ENCODE data around the gene BMPER.

BMPER gene

DNA sequence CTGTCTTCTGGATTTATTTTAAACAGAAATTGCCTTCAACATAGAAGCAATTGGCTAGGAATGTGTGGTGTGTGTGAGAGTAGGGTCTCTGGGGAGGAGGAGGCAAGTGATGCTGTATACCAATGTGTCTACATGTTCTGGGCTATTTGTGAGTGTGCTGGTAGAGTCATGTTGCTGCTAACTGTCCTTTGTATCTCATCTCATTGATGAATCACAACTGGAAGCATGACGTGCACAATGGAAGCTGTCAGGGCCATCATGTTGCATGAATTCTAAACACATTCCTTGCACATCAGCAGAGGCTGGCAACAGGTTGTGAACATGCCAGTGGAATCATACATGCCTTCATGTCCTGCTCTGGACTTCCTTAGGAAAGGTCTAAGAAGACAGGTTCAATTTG, 199.7 kb downstream of the BMPER start:
- TF ChIP-seq SIN3A (IDR thresholded peaks at IDR 0.05; ENCODE audit: borderline replicate concordance, insufficient read depth, low read length): no peak
- TF ChIP-seq FOXP2 (optimal IDR thresholded peaks at IDR 0.05; ENCODE audit: borderline replicate concordance, extremely low read depth, extremely low read length, insufficient read depth): no peak
- no peak for TF ChIP-seq TAF1 (IDR thresholded peaks at IDR 0.05; ENCODE audit: borderline replicate concordance, insufficient read depth, low read length)
- TF ChIP-seq, protein P1, sequence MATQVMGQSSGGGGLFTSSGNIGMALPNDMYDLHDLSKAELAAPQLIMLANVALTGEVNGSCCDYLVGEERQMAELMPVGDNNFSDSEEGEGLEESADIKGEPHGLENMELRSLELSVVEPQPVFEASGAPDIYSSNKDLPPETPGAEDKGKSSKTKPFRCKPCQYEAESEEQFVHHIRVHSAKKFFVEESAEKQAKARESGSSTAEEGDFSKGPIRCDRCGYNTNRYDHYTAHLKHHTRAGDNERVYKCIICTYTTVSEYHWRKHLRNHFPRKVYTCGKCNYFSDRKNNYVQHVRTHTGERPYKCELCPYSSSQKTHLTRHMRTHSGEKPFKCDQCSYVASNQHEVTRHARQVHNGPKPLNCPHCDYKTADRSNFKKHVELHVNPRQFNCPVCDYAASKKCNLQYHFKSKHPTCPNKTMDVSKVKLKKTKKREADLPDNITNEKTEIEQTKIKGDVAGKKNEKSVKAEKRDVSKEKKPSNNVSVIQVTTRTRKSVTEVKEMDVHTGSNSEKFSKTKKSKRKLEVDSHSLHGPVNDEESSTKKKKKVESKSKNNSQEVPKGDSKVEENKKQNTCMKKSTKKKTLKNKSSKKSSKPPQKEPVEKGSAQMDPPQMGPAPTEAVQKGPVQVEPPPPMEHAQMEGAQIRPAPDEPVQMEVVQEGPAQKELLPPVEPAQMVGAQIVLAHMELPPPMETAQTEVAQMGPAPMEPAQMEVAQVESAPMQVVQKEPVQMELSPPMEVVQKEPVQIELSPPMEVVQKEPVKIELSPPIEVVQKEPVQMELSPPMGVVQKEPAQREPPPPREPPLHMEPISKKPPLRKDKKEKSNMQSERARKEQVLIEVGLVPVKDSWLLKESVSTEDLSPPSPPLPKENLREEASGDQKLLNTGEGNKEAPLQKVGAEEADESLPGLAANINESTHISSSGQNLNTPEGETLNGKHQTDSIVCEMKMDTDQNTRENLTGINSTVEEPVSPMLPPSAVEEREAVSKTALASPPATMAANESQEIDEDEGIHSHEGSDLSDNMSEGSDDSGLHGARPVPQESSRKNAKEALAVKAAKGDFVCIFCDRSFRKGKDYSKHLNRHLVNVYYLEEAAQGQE (IDR thresholded peaks at IDR 0.05; ENCODE audit: insufficient read depth in 1 of 2, low read depth in 2 of 2, low read length in 2 of 2): no peak
- no peak for TF ChIP-seq POLR2AphosphoS5 (IDR thresholded peaks at IDR 0.05; ENCODE audit: low read depth, low read length)

DNA sequence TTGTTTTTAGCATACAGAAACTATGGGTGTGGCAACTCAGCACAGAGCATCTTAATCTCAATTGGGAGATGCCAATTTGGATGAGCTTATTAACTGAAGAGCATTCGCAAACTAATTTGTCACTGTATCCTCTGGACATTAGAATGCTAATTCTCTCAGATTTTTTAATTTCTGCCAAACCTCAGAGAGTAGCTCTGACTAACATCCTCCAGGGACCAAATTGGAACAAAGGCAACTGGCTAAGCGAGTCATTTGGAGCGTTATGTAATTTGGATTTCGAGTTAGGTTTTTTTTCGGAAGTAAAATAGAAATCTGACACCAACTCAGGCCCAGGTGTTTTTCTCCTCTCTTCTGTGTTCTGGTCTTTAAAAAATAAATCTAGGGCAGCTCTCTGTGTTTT, 201.9 kb downstream of the BMPER start:
- TF ChIP-seq SIN3A (IDR thresholded peaks at IDR 0.05; ENCODE audit: borderline replicate concordance, insufficient read depth, low read length) (no peak), TAF1 (IDR thresholded peaks at IDR 0.05; ENCODE audit: borderline replicate concordance, insufficient read depth, low read length) (no peak), POLR2AphosphoS5 (IDR thresholded peaks at IDR 0.05; ENCODE audit: low read depth, low read length) (no peak), FOXP2 (optimal IDR thresholded peaks at IDR 0.05; ENCODE audit: borderline replicate concordance, extremely low read depth, extremely low read length, insufficient read depth) (no peak)
- TF ChIP-seq, protein P1 (IDR thresholded peaks at IDR 0.05; ENCODE audit: insufficient read depth in 1 of 2, low read depth in 2 of 2, low read length in 2 of 2): no peak

DNA sequence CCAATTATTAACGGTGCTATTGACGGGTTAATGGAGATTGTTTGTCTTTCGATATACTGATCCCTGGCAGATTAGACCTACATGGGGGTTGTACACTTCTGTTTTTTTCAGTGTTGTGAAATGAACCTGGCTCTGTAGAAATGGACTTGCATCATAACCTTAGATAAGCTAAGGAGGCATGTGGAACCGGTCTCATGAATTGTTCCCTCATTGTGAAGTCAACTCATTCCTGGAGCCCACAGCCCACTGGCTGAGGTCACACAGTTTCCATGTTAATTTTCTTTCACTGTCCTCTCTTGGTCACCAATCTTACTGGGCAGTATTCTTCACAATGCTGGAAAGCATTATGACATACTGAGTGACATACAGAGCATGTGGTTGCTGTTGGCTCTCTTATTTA, 202.8 kb downstream of the BMPER start:
- TF ChIP-seq, protein P1 (IDR thresholded peaks at IDR 0.05; ENCODE audit: insufficient read depth in 1 of 2, low read depth in 2 of 2, low read length in 2 of 2): no peak
- TF ChIP-seq POLR2AphosphoS5 (IDR thresholded peaks at IDR 0.05; ENCODE audit: low read depth, low read length): no peak
- no peak for TF ChIP-seq FOXP2 (optimal IDR thresholded peaks at IDR 0.05; ENCODE audit: borderline replicate concordance, extremely low read depth, extremely low read length, insufficient read depth)
- no peak for TF ChIP-seq SIN3A (IDR thresholded peaks at IDR 0.05; ENCODE audit: borderline replicate concordance, insufficient read depth, low read length)
- TF ChIP-seq TAF1 (IDR thresholded peaks at IDR 0.05; ENCODE audit: borderline replicate concordance, insufficient read depth, low read length): no peak

DNA sequence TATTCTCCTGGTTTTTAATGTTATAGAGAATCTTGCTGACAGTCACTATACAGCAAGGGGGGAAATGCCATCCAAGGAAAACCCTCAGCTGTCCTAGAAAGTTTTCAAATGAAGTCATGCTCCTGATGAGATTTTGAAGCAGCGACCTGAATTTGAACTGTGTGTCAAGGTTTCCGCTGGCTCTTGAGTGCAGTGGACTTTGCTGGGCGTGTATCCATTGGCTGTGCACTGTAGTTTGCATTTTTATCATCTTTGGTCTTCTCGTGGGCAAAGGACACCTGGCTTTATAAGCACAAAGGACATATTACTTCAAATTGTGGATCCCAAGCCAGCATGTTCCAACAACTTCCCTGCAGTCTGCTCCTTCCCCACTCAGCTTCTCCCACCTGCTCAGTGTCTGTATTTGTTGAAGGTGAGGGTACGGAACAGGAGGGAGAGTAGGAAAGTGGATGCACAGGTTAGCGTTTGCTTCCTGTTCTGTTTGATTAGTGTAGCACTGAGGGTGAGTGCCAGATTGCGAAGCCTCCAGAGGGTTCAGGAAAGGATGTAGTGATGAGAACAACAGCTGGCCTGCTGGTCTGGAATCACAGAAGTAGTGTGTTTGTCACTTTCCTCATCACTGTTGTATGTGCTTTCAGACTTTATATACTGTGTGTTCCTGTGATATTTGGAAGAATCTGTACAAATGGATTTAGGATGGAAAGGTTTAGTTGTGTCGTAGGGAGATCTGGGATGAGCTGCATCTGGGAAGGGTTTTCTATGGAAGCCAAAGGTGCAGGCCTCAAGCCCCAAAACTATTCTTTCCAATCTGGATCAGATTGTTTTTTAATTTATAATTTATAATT, 204.8 kb downstream of the BMPER start:
- TF ChIP-seq SIN3A (IDR thresholded peaks at IDR 0.05; ENCODE audit: borderline replicate concordance, insufficient read depth, low read length): no peak
- TF ChIP-seq TAF1 (IDR thresholded peaks at IDR 0.05; ENCODE audit: borderline replicate concordance, insufficient read depth, low read length): no peak
- TF ChIP-seq POLR2AphosphoS5 (IDR thresholded peaks at IDR 0.05; ENCODE audit: low read depth, low read length): no peak
- TF ChIP-seq, protein P1 (IDR thresholded peaks at IDR 0.05; ENCODE audit: insufficient read depth in 1 of 2, low read depth in 2 of 2, low read length in 2 of 2): no peak
- TF ChIP-seq FOXP2 (optimal IDR thresholded peaks at IDR 0.05; ENCODE audit: borderline replicate concordance, extremely low read depth, extremely low read length, insufficient read depth): no peak
